Measurements from ENCODE around the gene SPOCD1. TPM values are rescaled to one million over a fixed set of nuclear protein-coding genes. Genes with fewer than 3 reads are reported as not detected.
A peak's percentile ranks its signal among the peaks of the same experiment; 100 is the strongest.

SPOCD1 gene
- total RNA-seq, 1 experiment from 2014 or later = 10.2 TPM

DNA sequence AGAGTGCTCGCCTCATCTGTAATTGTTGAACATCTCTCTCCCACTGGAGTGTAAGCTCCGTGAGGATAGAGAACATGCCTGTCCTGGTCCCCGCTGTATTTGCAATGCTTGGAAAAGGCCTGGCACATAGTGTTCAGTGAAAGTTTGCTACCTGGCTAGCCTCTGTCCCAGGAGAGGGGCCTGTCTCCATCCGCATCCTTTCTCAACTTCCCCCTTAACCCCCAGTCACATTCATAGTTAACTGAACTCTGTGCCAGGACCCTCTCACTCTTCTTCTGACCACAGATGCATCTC, 15.2 kb downstream of the SPOCD1 start:
- intact Hi-C loops (cut with micrococcal nuclease; ENCODE audit: unreplicated experiment) = no loop called here
- Histone ChIP-seq H3K4me3 (no peak overlapping the region), H3F3A (ENCODE audit: insufficient read depth, low read depth) (peaks cover 14% of the 10 kb centered on the region), H3K9me2 (ENCODE audit: insufficient read depth) (no peaks in the 10 kb centered on the region), H4K20me1 (ENCODE audit: insufficient read depth) (no peaks in the 10 kb centered on the region), H3K4me2 (no peak overlapping the region), H3K27ac (no peak overlapping the region), H2AFZ (no peak overlapping the region), H3K9me3 (ENCODE audit: insufficient read depth, low read depth) (no peaks in the 10 kb centered on the region), H3K27me3 (ENCODE audit: insufficient read depth, low read depth) (no peaks in the 10 kb centered on the region), H3K79me2 (ENCODE audit: low read depth) (peaks cover 28% of the 10 kb centered on the region), H3K4me1 (replicated peaks; ENCODE audit: insufficient read depth) (peaks cover 35% of the 10 kb centered on the region), H3K36me3 (ENCODE audit: low read depth) (no peaks in the 10 kb centered on the region)
- CTCF ChIA-PET = interaction anchor here (0.5 kb wide), 1 partner anchor 413 kb away, joined by 5 read pairs; no protein-coding TSS in a partner anchor
- no TSS peak for BruUV-seq (replicated peaks)
- POLR2A ChIA-PET (ENCODE audit: unreplicated experiment) = no interaction called here
- TF ChIP-seq, protein P1, sequence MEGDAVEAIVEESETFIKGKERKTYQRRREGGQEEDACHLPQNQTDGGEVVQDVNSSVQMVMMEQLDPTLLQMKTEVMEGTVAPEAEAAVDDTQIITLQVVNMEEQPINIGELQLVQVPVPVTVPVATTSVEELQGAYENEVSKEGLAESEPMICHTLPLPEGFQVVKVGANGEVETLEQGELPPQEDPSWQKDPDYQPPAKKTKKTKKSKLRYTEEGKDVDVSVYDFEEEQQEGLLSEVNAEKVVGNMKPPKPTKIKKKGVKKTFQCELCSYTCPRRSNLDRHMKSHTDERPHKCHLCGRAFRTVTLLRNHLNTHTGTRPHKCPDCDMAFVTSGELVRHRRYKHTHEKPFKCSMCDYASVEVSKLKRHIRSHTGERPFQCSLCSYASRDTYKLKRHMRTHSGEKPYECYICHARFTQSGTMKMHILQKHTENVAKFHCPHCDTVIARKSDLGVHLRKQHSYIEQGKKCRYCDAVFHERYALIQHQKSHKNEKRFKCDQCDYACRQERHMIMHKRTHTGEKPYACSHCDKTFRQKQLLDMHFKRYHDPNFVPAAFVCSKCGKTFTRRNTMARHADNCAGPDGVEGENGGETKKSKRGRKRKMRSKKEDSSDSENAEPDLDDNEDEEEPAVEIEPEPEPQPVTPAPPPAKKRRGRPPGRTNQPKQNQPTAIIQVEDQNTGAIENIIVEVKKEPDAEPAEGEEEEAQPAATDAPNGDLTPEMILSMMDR (conservative IDR thresholded peaks at IDR 0.05) = no peak
- TF ChIP-seq EZH2 (IDR thresholded peaks at IDR 0.05; ENCODE audit: low read depth) = no peak
- DNase-seq = no peak

- DNase-seq = no peak
- H3K4me3 ChIP-seq = no peak overlapping the region
- 0 out of 2 replicates have a peak overlapping the region, but pooled peaks have one; percentile 2 for H3K4me2 ChIP-seq
- H3K27ac ChIP-seq = no peak overlapping the region
- peaks cover 28% of the 10 kb centered on the region for H3K79me2 ChIP-seq (ENCODE audit: low read depth)
- H3K36me3 ChIP-seq (ENCODE audit: low read depth) = no peaks in the 10 kb centered on the region
- TF ChIP-seq, protein P1 (conservative IDR thresholded peaks at IDR 0.05) = no peak
- no peak for TF ChIP-seq EZH2 (IDR thresholded peaks at IDR 0.05; ENCODE audit: low read depth)
- H3K27me3 ChIP-seq (ENCODE audit: insufficient read depth, low read depth) = no peaks in the 10 kb centered on the region
- intact Hi-C loops (cut with micrococcal nuclease; ENCODE audit: unreplicated experiment) = loop anchor here (10.0 kb wide), 1 partner anchor 615 kb away; no protein-coding TSS in a partner anchor
- H3K4me1 ChIP-seq (replicated peaks; ENCODE audit: insufficient read depth) = peaks cover 35% of the 10 kb centered on the region
- H3K9me3 ChIP-seq (ENCODE audit: insufficient read depth, low read depth) = no peaks in the 10 kb centered on the region
- no peak overlapping the region for H2AFZ ChIP-seq
- ChIA-PET CTCF (interaction anchor here (0.6 kb wide), 1 partner anchor 11 kb away, joined by 6 read pairs; no protein-coding TSS in a partner anchor), POLR2A (ENCODE audit: unreplicated experiment) (no interaction called here)
- peaks cover 19% of the 10 kb centered on the region for H3F3A ChIP-seq (ENCODE audit: insufficient read depth, low read depth)
- no TSS peak for BruUV-seq (replicated peaks)
- no peaks in the 10 kb centered on the region for H4K20me1 ChIP-seq (ENCODE audit: insufficient read depth)
- no peaks in the 10 kb centered on the region for H3K9me2 ChIP-seq (ENCODE audit: insufficient read depth)
Observed at GRCh38 chr1:31799895-31800673, 15.7 kb downstream of the SPOCD1 start.

DNA sequence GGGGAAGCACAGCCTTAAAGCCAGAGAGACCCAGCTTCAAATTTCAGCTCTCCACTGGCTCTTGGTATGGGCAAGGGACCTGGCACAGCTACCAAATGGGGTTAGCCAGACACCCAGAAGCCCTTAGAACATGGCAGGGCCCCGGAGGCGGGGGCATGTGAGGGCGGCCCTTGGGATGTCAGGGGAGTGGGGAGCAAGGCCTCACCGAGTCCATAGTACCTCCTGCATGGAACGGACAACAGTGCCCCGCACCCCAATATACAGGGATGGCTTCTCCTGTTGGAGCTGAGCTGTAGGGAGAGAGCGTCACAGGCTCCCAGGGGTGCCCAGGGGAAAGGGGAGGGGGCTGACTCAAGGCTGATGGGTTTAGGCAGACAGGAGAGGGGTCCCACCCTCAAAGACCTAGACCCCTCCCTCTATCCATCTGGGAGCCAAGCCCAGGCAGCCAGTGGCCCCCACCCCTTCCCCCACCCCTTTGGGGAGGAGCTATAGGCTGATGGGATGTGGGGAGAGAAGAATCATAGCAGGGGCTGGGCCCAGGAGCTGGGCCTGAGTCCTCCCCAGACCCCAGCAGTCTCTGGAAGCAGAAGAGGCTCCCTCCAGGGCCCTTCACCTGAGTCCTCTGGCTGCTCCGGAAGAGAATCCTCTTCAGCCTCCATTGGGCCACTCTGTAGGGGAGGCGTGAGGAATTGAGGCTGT, 16.5 kb downstream of the SPOCD1 start:
- TF ChIP-seq, protein P1 (conservative IDR thresholded peaks at IDR 0.05) = no peak
- TF ChIP-seq EZH2 (IDR thresholded peaks at IDR 0.05; ENCODE audit: low read depth) = no peak
- peaks cover 25% of the 10 kb centered on the region for H3F3A ChIP-seq (ENCODE audit: insufficient read depth, low read depth)
- H3K27me3 ChIP-seq (ENCODE audit: insufficient read depth, low read depth) = no peaks in the 10 kb centered on the region
- H3K4me3 ChIP-seq = peak overlapping the region; percentile 63; the same call in 1 of the 2 replicates
- DNase-seq = no peak
- CTCF ChIA-PET = interaction anchor here (0.6 kb wide), 1 partner anchor 10 kb away, joined by 6 read pairs; no protein-coding TSS in a partner anchor
- POLR2A ChIA-PET (ENCODE audit: unreplicated experiment) = no interaction called here
- H3K79me2 ChIP-seq (ENCODE audit: low read depth) = peaks cover 28% of the 10 kb centered on the region
- no peaks in the 10 kb centered on the region for H3K9me3 ChIP-seq (ENCODE audit: insufficient read depth, low read depth)
- intact Hi-C loops (cut with micrococcal nuclease; ENCODE audit: unreplicated experiment) = loop anchor here (10.0 kb wide), 1 partner anchor 615 kb away; no protein-coding TSS in a partner anchor
- H2AFZ ChIP-seq = peak overlapping the region; percentile 71; the same call in 1 of the 2 replicates
- H3K4me1 ChIP-seq (replicated peaks; ENCODE audit: insufficient read depth) = peaks cover 35% of the 10 kb centered on the region
- BruUV-seq (replicated peaks) = no TSS peak
- H4K20me1 ChIP-seq (ENCODE audit: insufficient read depth) = no peaks in the 10 kb centered on the region
- peak overlapping the region; percentile 75 for H3K27ac ChIP-seq
- peak overlapping the region; percentile 99 for H3K4me2 ChIP-seq
- H3K36me3 ChIP-seq (ENCODE audit: low read depth) = no peaks in the 10 kb centered on the region
- no peaks in the 10 kb centered on the region for H3K9me2 ChIP-seq (ENCODE audit: insufficient read depth)
